Measurements from ENCODE around the gene SERGEF.

- TF ChIP-seq CTCF (IDR thresholded peaks at IDR 0.05) (no peak), POLR2A (IDR thresholded peaks at IDR 0.05) (no peak)
These were observed 220.7 kb downstream of the SERGEF start for GRCh38 chr11:17792161-17792560.
